ENCODE results near the gene SRRM2.

Gene SRRM2

GRCh38 chr16:2774161-2774891, 21.9 kb downstream of the SRRM2 start:
- no peak for TF ChIP-seq CTCF (IDR thresholded peaks at IDR 0.05; ENCODE audit: insufficient read depth, low read depth, low read length, missing control alignments)
- no peak for DNase-seq (ENCODE audit: low read depth)
- no peak overlapping the region for H3K4me3 ChIP-seq (ENCODE audit: low read length)

- no peak for DNase-seq (ENCODE audit: low read depth)
- TF ChIP-seq CTCF (IDR thresholded peaks at IDR 0.05; ENCODE audit: insufficient read depth, low read depth, low read length, missing control alignments): no peak
- peak overlapping the region; percentile 92 for H3K4me3 ChIP-seq (ENCODE audit: low read length)
Observed at GRCh38 chr16:2775131-2775716, 22.8 kb downstream of the SRRM2 start.

- DNase-seq (ENCODE audit: low read depth): no peak
- no peak for TF ChIP-seq CTCF (IDR thresholded peaks at IDR 0.05; ENCODE audit: insufficient read depth, low read depth, low read length, missing control alignments)
- peak overlapping the region; percentile 92 for H3K4me3 ChIP-seq (ENCODE audit: low read length)
Observed at GRCh38 chr16:2775765-2776499, 23.5 kb downstream of the SRRM2 start.

GRCh38 chr16:2776500-2777139, 24.2 kb downstream of the SRRM2 start:
- DNase-seq (ENCODE audit: low read depth): no peak
- no peak for TF ChIP-seq CTCF (IDR thresholded peaks at IDR 0.05; ENCODE audit: insufficient read depth, low read depth, low read length, missing control alignments)
- peak overlapping the region; percentile 92 for H3K4me3 ChIP-seq (ENCODE audit: low read length)

GRCh38 chr16:2777231-2777902, 24.9 kb downstream of the SRRM2 start, which contains the start of gene ELOB:
ELOB (minus strand) TSS chr16:2777280; CDS start chr16:2777239, 41 bp downstream.
- TF ChIP-seq CTCF (IDR thresholded peaks at IDR 0.05; ENCODE audit: insufficient read depth, low read depth, low read length, missing control alignments): no peak
- peak; percentile 89 for DNase-seq (ENCODE audit: low read depth)
- peak within 1 kb of the TSS; percentile 94 for H3K4me3 ChIP-seq (ENCODE audit: low read length)

GRCh38 chr16:2777903-2778629, 25.6 kb downstream of the SRRM2 start:
- DNase-seq (ENCODE audit: low read depth): peak; percentile 63
- TF ChIP-seq CTCF (IDR thresholded peaks at IDR 0.05; ENCODE audit: insufficient read depth, low read depth, low read length, missing control alignments): no peak
- peak overlapping the region; percentile 94 for H3K4me3 ChIP-seq (ENCODE audit: low read length)

Data from epithelial cell of esophagus (primary cell).